HG02981 (cell line): ENCODE results near the gene FGF10.

ENCODE experiments used
- ATAC-seq: cut with Tn5 transposase; IDR thresholded peaks from one replicate; pipeline ENCODE4 v1.9.1; 2021; ENCODE audit warnings: mild to moderate bottlenecking, moderate library complexity; ENCODE audit not compliant: unreplicated experiment

The FGF10 gene

GRCh38 chr5:44358421-44358820 is 30.8 kb downstream of the FGF10 start:
- ATAC-seq = no peak

- no peak for ATAC-seq
Observed at GRCh38 chr5:44356231-44356630, 33.0 kb downstream of the FGF10 start.

- ATAC-seq = no peak
Observed at GRCh38 chr5:44345871-44346270, 43.3 kb downstream of the FGF10 start.

- peak; percentile 59 for ATAC-seq
Observed at GRCh38 chr5:44336708-44337107, 52.5 kb downstream of the FGF10 start.

GRCh38 chr5:44334622-44335021 is 54.6 kb downstream of the FGF10 start:
- ATAC-seq = no peak

- peak; percentile 64 for ATAC-seq
Observed at GRCh38 chr5:44332285-44332971, 56.8 kb downstream of the FGF10 start.

GRCh38 chr5:44331471-44332050 is 57.7 kb downstream of the FGF10 start:
- no peak for ATAC-seq

GRCh38 chr5:44329716-44330115 is 59.5 kb downstream of the FGF10 start:
- ATAC-seq = no peak

- no peak for ATAC-seq
Observed at GRCh38 chr5:44321144-44321725, 68.0 kb downstream of the FGF10 start.

GRCh38 chr5:44320188-44320587 is 69.0 kb downstream of the FGF10 start:
- ATAC-seq = no peak

- ATAC-seq = no peak
Observed at GRCh38 chr5:44318883-44319282, 70.3 kb downstream of the FGF10 start.

GRCh38 chr5:44312374-44312773 is 76.8 kb downstream of the FGF10 start:
- ATAC-seq = no peak

GRCh38 chr5:44300551-44300950 is 88.7 kb downstream of the FGF10 start:
- ATAC-seq = no peak

- ATAC-seq = no peak
Observed at GRCh38 chr5:44299394-44299793, 89.8 kb downstream of the FGF10 start.

- ATAC-seq = no peak
Observed at GRCh38 chr5:44294516-44294915, 94.7 kb downstream of the FGF10 start.

GRCh38 chr5:44292736-44293135 is 96.5 kb downstream of the FGF10 start:
- no peak for ATAC-seq

- ATAC-seq = no peak
Observed at GRCh38 chr5:44278469-44278868, 110.8 kb downstream of the FGF10 start.

GRCh38 chr5:44275908-44276307 is 113.3 kb downstream of the FGF10 start:
- no peak for ATAC-seq

GRCh38 chr5:44275329-44275728 is 113.9 kb downstream of the FGF10 start:
- no peak for ATAC-seq

- no peak for ATAC-seq
Observed at GRCh38 chr5:44267909-44268308, 121.3 kb downstream of the FGF10 start.

- no peak for ATAC-seq
Observed at GRCh38 chr5:44266882-44267576, 122.2 kb downstream of the FGF10 start.

- no peak for ATAC-seq
Observed at GRCh38 chr5:44265713-44266112, 123.5 kb downstream of the FGF10 start.
